ENCODE data around the gene FASN. TPM values are rescaled to one million over a fixed set of nuclear protein-coding genes. Genes with fewer than 3 reads are reported as not detected.
A peak's percentile ranks its signal among the peaks of the same experiment; 100 is the strongest.

FASN gene
- total RNA-seq, 1 donor from 2014 or later = 439 TPM

DNA sequence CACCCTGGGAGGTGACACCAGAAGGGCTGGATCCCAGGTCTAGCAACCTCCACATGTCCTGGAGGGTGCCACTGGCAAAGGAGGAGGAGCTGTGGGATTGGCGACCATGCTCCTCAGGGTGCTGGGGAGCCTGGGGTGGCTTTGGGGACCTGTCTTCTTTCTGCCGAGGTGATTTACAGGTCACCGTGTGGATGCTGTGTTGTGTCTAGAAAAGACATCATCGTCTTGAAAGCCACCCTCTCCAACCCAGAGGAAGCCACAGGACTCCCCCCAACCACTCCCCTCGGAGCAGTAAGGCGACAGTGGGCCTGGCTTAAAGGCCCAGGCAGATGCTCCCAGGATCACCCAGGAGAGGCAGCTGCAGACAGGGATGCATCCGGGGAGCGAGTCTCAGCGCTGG, 29.7 kb upstream of the FASN start:
- no peak overlapping the region for H3K27ac Mint-ChIP-seq (ENCODE audit: unreplicated experiment)
- peaks cover 14% of the 10 kb centered on the region for H3K36me3 Mint-ChIP-seq (ENCODE audit: unreplicated experiment)
- peaks cover 3% of the 10 kb centered on the region for H3K27me3 Mint-ChIP-seq (ENCODE audit: unreplicated experiment)

DNA sequence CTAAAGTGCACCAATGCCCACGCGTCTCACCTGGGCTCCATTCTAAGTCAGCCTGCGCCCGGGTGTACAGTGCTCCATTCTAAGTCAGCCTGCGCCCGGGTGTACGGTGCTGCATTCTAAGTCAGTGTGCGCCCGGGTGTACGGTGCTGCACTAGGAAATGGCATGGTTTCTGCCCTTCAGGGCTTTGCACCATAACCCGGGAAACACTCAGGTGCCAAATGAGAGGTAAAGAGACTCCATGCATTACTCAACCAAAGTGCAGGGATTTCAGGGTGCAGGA, 29.2 kb upstream of the FASN start:
- DNase-seq = no peak
- Mint-ChIP-seq H3K9me3 (ENCODE audit: unreplicated experiment) (peaks cover 3% of the 10 kb centered on the region), H3K4me3 (ENCODE audit: unreplicated experiment) (no peak overlapping the region), H3K4me1 (ENCODE audit: low read depth, unreplicated experiment) (peaks cover 2% of the 10 kb centered on the region), H3K27ac (ENCODE audit: unreplicated experiment) (no peak overlapping the region), H3K27me3 (ENCODE audit: unreplicated experiment) (peaks cover 3% of the 10 kb centered on the region), H3K36me3 (ENCODE audit: unreplicated experiment) (peaks cover 14% of the 10 kb centered on the region)
- TF ChIP-seq, protein P1, sequence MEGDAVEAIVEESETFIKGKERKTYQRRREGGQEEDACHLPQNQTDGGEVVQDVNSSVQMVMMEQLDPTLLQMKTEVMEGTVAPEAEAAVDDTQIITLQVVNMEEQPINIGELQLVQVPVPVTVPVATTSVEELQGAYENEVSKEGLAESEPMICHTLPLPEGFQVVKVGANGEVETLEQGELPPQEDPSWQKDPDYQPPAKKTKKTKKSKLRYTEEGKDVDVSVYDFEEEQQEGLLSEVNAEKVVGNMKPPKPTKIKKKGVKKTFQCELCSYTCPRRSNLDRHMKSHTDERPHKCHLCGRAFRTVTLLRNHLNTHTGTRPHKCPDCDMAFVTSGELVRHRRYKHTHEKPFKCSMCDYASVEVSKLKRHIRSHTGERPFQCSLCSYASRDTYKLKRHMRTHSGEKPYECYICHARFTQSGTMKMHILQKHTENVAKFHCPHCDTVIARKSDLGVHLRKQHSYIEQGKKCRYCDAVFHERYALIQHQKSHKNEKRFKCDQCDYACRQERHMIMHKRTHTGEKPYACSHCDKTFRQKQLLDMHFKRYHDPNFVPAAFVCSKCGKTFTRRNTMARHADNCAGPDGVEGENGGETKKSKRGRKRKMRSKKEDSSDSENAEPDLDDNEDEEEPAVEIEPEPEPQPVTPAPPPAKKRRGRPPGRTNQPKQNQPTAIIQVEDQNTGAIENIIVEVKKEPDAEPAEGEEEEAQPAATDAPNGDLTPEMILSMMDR (IDR thresholded peaks at IDR 0.05; ENCODE audit: partially characterized antibody, unreplicated experiment) = no peak

More for the DNA sequence above, 29.7 kb upstream of the FASN start:
- Mint-ChIP-seq H3K4me1 (ENCODE audit: low read depth, unreplicated experiment) (peaks cover 2% of the 10 kb centered on the region), H3K4me3 (ENCODE audit: unreplicated experiment) (no peak overlapping the region), H3K9me3 (ENCODE audit: unreplicated experiment) (peaks cover 2% of the 10 kb centered on the region)
- TF ChIP-seq, protein P1 (IDR thresholded peaks at IDR 0.05; ENCODE audit: partially characterized antibody, unreplicated experiment) = no peak
- DNase-seq = peak; percentile 50

DNA sequence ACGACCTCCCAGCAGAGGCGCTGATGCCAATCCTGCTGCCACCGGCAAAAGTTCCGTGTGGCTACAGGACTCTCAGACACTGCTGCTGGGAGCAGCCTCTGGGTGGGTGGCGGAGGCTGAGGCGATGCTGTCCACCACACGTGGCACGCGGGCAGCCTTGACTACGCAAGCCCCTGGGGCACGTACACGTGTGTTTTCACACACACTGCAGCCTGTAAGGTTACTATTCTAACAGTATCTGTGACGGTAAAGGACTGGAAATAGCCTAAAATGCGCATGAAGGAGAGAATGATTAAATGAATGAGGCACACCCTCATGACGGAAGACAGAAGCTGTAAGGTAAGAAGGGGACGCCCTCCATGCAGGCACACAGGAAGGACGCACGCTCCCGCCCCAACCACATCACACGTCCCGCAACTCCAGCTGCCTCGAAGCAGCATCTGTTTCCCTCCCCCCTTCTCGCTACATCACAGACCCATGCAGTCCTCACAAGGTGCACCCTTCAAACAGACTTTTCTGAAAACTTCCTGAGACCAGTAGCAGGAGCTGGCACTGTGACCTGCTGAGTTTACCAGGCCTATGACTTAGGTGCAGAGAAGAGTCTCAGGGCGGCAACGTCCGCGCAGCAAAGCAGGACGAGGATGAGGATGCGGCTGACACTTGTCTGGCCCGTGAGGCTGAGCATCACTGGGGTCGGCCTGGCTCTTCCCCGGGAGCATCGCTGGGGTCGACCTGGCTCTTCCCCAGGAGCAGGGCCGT, 28.7 kb upstream of the FASN start:
- DNase-seq = no peak
- TF ChIP-seq, protein P1 (IDR thresholded peaks at IDR 0.05; ENCODE audit: partially characterized antibody, unreplicated experiment) = no peak
- H3K36me3 Mint-ChIP-seq (ENCODE audit: unreplicated experiment) = peaks cover 14% of the 10 kb centered on the region

DNA sequence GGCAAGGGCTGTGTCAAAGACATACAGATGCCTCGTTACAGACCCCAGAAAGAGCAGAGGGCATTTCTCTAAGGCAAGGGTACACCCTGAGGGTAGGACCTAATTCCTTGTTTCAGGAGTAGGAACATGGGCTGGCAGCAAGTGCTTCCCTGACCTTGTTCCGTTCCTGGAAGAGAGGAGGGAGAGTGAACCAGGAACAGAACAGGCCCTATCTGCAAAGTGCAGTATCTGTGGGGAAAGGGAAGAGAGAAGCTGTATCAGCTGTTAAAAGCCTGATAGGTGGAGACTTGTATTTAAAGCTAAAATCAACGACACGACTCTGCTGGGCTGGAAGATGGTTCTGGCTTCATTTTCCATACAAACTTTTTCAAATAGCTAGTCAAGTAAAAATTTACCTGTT, 26.1 kb upstream of the FASN start:
- H3K4me3 Mint-ChIP-seq (ENCODE audit: unreplicated experiment) = no peak overlapping the region
- no peak for DNase-seq
- H3K27ac Mint-ChIP-seq (ENCODE audit: unreplicated experiment) = no peak overlapping the region
- H3K27me3 Mint-ChIP-seq (ENCODE audit: unreplicated experiment) = peaks cover 3% of the 10 kb centered on the region
- H3K9me3 Mint-ChIP-seq (ENCODE audit: unreplicated experiment) = peaks cover 3% of the 10 kb centered on the region
- peaks cover 2% of the 10 kb centered on the region for H3K4me1 Mint-ChIP-seq (ENCODE audit: low read depth, unreplicated experiment)
- H3K36me3 Mint-ChIP-seq (ENCODE audit: unreplicated experiment) = peaks cover 14% of the 10 kb centered on the region
- TF ChIP-seq, protein P1 (IDR thresholded peaks at IDR 0.05; ENCODE audit: partially characterized antibody, unreplicated experiment) = no peak

More for the DNA sequence above, 28.7 kb upstream of the FASN start:
- Mint-ChIP-seq H3K4me1 (ENCODE audit: low read depth, unreplicated experiment) (peaks cover 2% of the 10 kb centered on the region), H3K27me3 (ENCODE audit: unreplicated experiment) (peaks cover 3% of the 10 kb centered on the region), H3K9me3 (ENCODE audit: unreplicated experiment) (peaks cover 3% of the 10 kb centered on the region), H3K27ac (ENCODE audit: unreplicated experiment) (no peak overlapping the region), H3K4me3 (ENCODE audit: unreplicated experiment) (no peak overlapping the region)
